SJSA1 (cell line): ENCODE measurements around the gene BARX2. TPM values are rescaled to one million over a fixed set of nuclear protein-coding genes. Genes with fewer than 3 reads are reported as not detected.
"Not testable (repeated sequence)": the region's sequence is repeated elsewhere in the genome, so short reads cannot be mapped to it uniquely, and the experiment has no call there.

Experiments used
- DNase-seq, 2 experiments: peaks; one replicate each; pipeline ENCODE4 v3.0.0-alpha.2; 2015 to 2020; ENCODE audit warnings: low spot score in 2 of 2, low read depth in 1 of 2
- H3K27ac ChIP-seq: fragments of 250-450 bp; sonication (Bioruptor Pico); 2 replicates; pipeline ENCODE4 v1.5.1; 2020; ENCODE audit warnings: mild to moderate bottlenecking, moderate library complexity
- H3K27me3 ChIP-seq: fragments of 250-450 bp; sonication (Bioruptor Pico); replicated peaks from 2 replicates; pipeline ENCODE4 v1.5.1; 2020; ENCODE audit warnings: mild to moderate bottlenecking, moderate library complexity
- H3K36me3 ChIP-seq: fragments of 250-450 bp; sonication (Bioruptor Pico); 2 replicates; pipeline ENCODE4 v1.5.1; 2020; ENCODE audit warnings: mild to moderate bottlenecking
- H3K4me1 ChIP-seq: fragments of 250-450 bp; sonication (Bioruptor Pico); replicated peaks from 2 replicates; pipeline ENCODE4 v1.6.1; 2021; ENCODE audit warnings: mild to moderate bottlenecking
- H3K4me3 ChIP-seq: fragments of 250-450 bp; sonication (Bioruptor Pico); 2 replicates; pipeline ENCODE4 v1.5.1; 2020; ENCODE audit warnings: mild to moderate bottlenecking
- H3K9me3 ChIP-seq: fragments of 250-450 bp; sonication (Bioruptor Pico); replicated peaks from 2 replicates; pipeline ENCODE4 v1.5.1; 2020; ENCODE audit warnings: mild to moderate bottlenecking
- total RNA-seq: library from RNA; depleted of rRNA; stranded (reverse); fragments of >200 nt; shearing (Covaris generic); gene quantifications from 2 replicates; pipeline ENCODE4 v1.2.3, GENCODE V29; 2014; rRNA removed

Gene BARX2, protein sequence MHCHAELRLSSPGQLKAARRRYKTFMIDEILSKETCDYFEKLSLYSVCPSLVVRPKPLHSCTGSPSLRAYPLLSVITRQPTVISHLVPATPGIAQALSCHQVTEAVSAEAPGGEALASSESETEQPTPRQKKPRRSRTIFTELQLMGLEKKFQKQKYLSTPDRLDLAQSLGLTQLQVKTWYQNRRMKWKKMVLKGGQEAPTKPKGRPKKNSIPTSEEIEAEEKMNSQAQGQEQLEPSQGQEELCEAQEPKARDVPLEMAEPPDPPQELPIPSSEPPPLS
- not detected in 2 replicates for total RNA-seq

DNA sequence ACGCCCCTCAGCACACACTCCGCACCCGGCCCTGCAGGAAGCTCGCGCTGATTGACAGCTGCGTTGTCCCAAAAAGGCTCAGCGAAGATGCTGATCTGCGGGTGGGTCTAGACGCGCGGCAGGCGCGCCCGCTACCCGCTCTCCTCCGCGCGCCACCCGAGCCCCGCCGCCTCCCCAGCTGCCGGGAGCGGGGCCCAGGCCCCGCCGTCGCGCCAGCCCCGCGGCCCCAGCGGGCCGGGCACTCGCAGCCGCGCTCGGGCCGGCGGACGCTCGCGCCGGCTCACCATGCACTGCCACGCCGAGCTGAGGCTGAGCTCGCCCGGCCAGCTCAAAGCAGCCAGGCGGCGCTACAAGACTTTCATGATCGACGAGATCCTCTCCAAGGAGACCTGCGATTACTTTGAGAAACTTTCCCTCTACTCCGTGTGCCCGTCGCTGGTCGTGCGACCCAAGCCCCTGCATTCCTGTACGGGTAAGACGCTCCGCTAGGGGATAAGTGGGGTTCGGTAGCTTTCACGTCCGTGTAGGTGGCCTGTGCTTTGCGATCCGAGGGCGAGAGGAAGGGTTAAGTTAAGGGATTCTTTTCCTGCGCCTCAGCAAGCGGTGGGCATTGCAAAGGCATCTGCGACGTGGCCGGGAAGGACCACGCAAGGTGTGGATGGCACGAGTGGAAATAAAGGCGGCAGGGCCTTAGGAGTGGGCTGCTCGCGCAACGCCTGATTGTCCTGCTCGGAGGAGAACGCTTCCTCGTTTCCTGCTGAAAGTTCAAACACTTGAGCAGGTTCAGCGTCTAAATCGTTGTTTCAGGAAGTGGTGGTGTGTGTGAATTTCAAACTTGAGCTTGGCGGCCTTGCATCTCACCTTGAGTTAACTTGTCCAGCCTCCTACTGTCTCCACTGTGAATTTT lies at the start of gene BARX2:
Gene BARX2, plus strand, starts transcription at position 98 of the 907 bp plus-strand sequence. Its CDS starts 188 bp downstream, at position 286.
- peaks cover 32% of the 10 kb centered on the region for H3K27me3 ChIP-seq
- no peaks in the 10 kb centered on the region for H3K36me3 ChIP-seq
- no peak within 1 kb of the TSS for H3K27ac ChIP-seq
- H3K4me3 ChIP-seq, result no peak within 1 kb of the TSS
- DNase-seq, result no peak
- no peaks in the 10 kb centered on the region for H3K4me1 ChIP-seq
- H3K9me3 ChIP-seq, result no peaks in the 10 kb centered on the region

DNA sequence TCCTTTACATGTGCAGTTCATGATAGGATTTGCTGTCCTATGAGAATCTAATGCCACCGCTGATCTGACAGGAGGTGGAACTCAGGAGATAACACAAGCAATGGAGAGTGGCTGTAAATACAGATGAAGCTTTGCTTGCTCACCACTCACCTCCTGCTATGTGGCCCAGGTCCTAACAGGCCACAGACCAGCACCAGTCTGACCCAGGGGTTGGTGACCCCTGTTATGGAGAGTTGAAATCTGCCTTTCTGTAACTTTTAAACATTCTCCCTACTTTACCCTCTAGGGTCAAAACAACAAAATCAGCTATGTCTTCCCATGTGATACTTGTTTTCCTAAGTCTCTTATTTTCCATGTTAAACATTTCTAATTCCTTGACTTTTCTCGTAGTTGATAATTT lies 48.7 kb upstream of the BARX2 start:
- Histone ChIP-seq H3K27me3 (no peaks in the 10 kb centered on the region), H3K36me3 (no peaks in the 10 kb centered on the region), H3K27ac (no peak overlapping the region), H3K9me3 (no peaks in the 10 kb centered on the region), H3K4me3 (no peak overlapping the region), H3K4me1 (no peaks in the 10 kb centered on the region)
- DNase-seq, result no peak

DNA sequence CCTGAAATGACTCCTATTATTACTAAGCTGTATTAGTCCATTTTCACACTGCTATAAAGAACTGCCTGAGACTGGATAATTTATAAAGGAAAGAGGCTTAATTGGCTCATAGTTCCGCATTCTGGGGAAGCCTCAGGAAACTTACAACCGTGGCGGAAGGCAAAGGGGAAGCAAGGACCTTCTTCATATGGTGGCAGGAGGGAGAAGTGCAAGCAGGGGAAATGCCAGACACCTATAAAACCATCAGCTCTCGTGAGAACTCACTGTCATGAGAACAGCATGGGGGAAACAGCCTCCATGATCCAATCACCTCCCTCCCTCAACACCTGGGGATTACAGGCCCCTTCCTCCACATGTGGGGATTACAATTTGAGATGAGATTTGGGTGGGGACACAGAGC lies 47.9 kb upstream of the BARX2 start:
- not testable (repeated sequence) for H3K27ac ChIP-seq, H3K36me3 ChIP-seq, H3K27me3 ChIP-seq, H3K4me3 ChIP-seq, DNase-seq, H3K9me3 ChIP-seq, H3K4me1 ChIP-seq

DNA sequence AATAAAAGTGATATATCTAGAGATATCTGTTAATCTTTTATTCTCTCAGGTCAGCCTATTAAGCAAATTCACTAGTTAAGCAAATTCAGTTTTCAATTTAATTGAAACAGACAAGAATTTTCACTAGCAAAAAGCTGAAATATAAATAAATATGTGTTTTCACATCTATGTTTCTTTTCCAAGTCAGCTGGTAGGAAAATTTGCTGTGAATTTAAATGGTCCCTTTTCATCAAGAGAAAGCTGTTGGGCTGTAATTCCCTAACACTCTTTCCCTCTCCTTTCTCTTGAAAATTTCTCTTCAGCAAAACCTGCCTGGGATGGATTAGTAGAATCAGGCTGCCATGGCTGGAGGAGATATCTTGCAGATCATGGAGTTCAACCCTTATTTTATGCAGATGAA lies 46.9 kb upstream of the BARX2 start:
- Histone ChIP-seq H3K4me3 (no peak overlapping the region), H3K4me1 (no peaks in the 10 kb centered on the region), H3K36me3 (no peaks in the 10 kb centered on the region), H3K27me3 (no peaks in the 10 kb centered on the region), H3K27ac (no peak overlapping the region), H3K9me3 (no peaks in the 10 kb centered on the region)
- DNase-seq, result no peak

DNA sequence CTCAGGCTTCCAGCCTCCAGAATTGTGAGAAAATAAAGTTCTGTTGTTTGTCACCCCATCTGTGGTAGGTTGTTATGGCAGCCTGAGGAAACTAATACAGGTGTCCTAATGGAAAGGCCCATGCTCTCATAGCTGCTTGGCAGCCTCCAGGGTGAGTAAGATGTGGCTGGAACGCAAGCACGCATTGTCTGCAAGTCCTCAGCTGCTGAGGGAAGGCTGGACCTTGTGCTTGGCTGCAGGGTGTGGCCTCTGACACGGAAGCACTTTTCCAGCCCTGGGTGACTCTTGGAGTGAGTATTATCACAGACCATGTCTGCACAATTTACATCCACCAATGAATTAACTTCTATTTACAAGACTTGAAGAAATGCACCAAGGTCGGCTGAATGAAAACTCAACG lies 44.4 kb upstream of the BARX2 start:
- Histone ChIP-seq H3K4me1 (no peaks in the 10 kb centered on the region), H3K9me3 (no peaks in the 10 kb centered on the region), H3K27ac (no peak overlapping the region), H3K27me3 (no peaks in the 10 kb centered on the region), H3K36me3 (no peaks in the 10 kb centered on the region), H3K4me3 (no peak overlapping the region)
- no peak for DNase-seq

DNA sequence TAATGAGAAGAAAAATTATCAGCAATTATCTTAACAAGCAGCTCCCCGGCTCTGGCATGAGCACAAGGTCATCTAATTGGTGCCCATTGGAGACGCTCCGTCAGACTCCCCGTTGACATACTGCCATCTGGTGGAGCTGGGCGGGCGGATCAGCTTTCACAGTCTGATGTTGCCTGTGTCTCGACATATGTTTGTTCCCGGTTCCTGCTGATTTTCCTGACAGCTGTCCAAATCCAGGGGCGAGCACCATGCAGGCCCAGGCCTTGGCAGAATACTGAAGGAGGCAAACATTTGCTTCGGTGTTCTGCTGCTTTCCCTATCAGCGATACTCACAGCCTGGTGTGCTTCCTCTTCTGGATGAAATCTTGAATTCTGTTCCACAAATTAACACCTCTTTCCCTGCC lies 43.8 kb upstream of the BARX2 start:
- DNase-seq, result peak; percentile 30 to 57
- H3K36me3 ChIP-seq, result no peaks in the 10 kb centered on the region
- H3K27ac ChIP-seq, result no peak overlapping the region
- H3K4me1 ChIP-seq, result no peaks in the 10 kb centered on the region
- no peaks in the 10 kb centered on the region for H3K9me3 ChIP-seq
- H3K27me3 ChIP-seq, result no peaks in the 10 kb centered on the region
- no peak overlapping the region for H3K4me3 ChIP-seq

DNA sequence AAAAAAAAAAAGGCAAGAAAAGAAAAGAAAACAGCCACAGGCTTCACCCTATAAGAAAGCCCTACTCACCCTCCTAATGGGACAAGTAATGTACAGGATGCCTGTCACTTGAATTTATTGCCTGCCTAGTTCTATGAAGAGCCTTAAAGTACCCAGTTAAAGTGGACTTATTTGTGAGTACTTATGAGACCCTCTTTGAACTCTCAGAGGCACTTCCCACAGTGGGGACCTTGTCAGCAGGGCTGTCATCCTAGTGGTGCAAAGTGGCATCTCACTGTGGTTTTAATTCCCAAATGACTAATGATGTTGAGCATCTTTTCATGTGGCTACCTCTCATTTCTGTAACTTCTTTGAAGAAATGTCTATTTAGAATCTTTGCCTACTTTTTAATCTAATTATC lies 41.8 kb upstream of the BARX2 start:
- H3K27ac ChIP-seq, result no peak overlapping the region
- H3K27me3 ChIP-seq, result no peaks in the 10 kb centered on the region
- no peaks in the 10 kb centered on the region for H3K36me3 ChIP-seq
- H3K9me3 ChIP-seq, result no peaks in the 10 kb centered on the region
- DNase-seq, result no peak
- H3K4me1 ChIP-seq, result no peaks in the 10 kb centered on the region
- no peak overlapping the region for H3K4me3 ChIP-seq

DNA sequence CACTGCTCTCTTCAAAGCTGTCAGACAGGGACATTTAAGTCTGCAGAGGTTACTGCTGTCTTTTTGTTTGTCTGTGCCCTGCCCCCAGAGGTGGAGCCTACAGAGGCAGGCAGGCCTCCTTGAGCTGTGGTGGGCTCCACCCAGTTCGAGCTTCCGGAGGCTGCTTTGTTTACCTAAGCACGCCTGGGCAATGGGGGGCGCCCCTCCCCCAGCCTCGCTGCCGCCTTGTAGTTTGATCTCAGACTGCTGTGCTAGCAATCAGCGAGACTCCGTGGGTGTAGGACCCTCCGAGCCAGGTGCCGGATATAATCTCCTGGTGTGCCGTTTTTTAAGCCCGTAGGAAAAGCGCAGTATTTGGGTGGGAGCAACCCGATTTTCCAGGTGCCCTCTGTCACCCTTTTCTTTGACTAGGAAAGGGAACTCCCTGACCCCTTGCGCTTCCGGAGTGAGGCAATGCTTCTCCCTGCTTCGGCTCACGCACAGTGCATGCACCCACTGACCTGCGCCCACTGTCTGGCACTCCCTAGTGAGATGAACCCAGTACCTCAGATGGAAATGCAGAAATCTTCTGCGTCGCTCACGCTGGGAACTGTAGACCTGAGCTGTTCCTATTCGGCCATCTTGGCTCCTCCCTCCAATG lies 31.2 kb upstream of the BARX2 start:
- not testable (repeated sequence) for DNase-seq, H3K9me3 ChIP-seq, H3K27ac ChIP-seq, H3K4me1 ChIP-seq, H3K36me3 ChIP-seq, H3K27me3 ChIP-seq, H3K4me3 ChIP-seq

DNA sequence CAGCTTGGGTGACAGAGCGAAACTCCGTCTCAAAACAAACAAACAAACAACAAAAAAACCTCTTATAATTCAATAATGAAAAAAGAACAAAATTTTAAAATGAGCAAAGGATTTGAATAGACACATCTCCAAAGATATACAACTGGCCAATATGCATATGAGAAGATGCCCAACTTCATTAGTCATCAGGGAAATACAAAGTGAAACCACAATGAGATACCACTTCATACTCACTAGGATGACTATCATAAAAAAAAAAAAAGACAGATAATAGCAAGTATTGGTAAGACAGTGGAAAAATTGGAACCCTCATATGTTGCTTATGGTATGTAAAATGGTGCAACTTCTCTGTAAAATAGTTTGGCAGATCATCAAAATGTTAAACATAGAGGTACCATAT lies 28.7 kb upstream of the BARX2 start:
- no peaks in the 10 kb centered on the region for H3K36me3 ChIP-seq
- H3K4me3 ChIP-seq, result no peak overlapping the region
- DNase-seq, result no peak
- H3K9me3 ChIP-seq, result no peaks in the 10 kb centered on the region
- H3K27ac ChIP-seq, result no peak overlapping the region
- no peaks in the 10 kb centered on the region for H3K4me1 ChIP-seq
- H3K27me3 ChIP-seq, result no peaks in the 10 kb centered on the region

DNA sequence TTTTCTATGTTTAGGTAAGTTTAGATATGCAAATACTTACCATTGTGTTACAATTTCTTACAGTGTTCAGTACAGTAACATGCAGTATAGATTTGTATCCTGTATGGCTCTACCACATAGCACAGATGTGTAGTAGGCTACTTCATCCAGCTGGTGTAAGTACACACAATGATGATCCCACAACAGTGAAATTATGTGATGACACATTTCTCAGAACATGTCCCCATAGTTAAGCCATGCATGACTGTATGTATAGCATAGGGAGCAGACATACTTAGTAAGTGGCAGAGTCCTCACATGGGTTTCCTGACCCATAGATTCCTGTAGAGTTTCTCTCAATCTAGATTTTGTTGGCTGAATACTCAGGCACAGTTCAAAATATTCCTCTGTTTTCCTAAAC lies 26.8 kb upstream of the BARX2 start:
- no peaks in the 10 kb centered on the region for H3K27me3 ChIP-seq
- H3K27ac ChIP-seq, result no peak overlapping the region
- H3K9me3 ChIP-seq, result no peaks in the 10 kb centered on the region
- no peak for DNase-seq
- no peak overlapping the region for H3K4me3 ChIP-seq
- H3K4me1 ChIP-seq, result no peaks in the 10 kb centered on the region
- no peaks in the 10 kb centered on the region for H3K36me3 ChIP-seq

DNA sequence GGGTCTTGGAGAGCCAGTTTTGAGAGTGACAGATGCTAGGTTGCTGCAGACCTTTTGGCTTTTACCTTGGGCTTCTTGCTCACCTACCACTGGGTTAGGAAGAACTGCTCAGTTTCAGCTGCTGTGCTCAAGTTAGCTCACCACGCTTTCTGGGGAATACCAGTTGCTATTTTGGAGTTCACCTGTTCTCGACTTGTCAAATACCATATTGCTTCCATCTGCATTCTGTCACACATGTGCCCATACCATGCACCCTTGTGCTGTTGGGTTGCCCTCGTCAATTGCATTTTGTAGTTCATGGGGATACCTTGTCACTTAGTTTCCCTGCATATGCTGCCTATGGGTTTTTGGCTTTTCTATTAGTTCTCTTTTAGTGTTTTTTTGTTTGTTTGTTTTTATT lies 23.0 kb upstream of the BARX2 start:
- DNase-seq, result no peak
- no peaks in the 10 kb centered on the region for H3K27me3 ChIP-seq
- no peaks in the 10 kb centered on the region for H3K4me1 ChIP-seq
- H3K27ac ChIP-seq, result no peak overlapping the region
- no peak overlapping the region for H3K4me3 ChIP-seq
- H3K9me3 ChIP-seq, result no peaks in the 10 kb centered on the region
- H3K36me3 ChIP-seq, result no peaks in the 10 kb centered on the region

DNA sequence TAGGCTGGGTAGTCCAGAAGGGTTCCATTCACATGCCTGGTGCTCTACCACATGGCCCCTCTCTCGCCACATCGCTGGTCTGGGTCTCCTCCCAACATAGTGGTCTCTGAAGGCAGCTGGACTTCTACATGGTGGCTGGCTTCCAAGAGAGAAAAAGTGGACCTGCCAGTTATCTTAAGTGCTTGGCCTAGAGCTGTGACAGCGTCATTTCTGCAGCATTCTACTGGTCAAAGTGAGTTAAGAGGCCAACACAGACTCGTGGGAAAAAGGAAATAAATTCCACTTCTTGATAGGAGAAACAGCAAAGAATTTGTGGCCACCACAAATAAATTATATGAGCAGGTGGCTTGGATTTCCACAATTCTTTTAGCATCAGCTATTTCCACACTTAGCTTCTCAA lies 21.0 kb upstream of the BARX2 start:
- Histone ChIP-seq H3K27me3 (no peaks in the 10 kb centered on the region), H3K4me3 (no peak overlapping the region), H3K36me3 (no peaks in the 10 kb centered on the region), H3K4me1 (no peaks in the 10 kb centered on the region), H3K27ac (no peak overlapping the region), H3K9me3 (no peaks in the 10 kb centered on the region)
- DNase-seq, result no peak

DNA sequence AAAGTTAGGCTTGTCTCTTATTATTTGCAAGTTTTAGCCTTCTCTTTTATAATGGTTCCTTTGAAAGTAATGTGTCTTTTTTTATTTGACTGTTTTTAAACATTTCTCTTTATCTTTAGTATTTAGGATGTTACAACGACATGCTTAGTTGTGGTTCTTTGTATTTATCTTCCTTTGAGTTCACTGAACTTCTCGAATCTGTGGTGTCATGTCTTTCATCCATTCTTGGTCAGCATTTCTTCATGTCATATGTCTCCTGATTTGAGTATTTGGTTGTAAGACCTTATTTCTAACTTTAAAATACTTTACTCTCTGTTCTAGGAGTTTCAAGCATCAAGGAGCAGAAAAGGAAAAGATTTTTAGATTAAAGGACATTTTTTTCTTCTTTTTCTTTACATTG lies 15.9 kb upstream of the BARX2 start:
- Histone ChIP-seq H3K27ac (no peak overlapping the region), H3K9me3 (no peaks in the 10 kb centered on the region), H3K4me1 (no peaks in the 10 kb centered on the region), H3K27me3 (0 out of 2 replicates have a peak, but pooled peaks cover 4% of the 10 kb centered on the region), H3K36me3 (no peaks in the 10 kb centered on the region), H3K4me3 (no peak overlapping the region)
- no peak for DNase-seq

DNA sequence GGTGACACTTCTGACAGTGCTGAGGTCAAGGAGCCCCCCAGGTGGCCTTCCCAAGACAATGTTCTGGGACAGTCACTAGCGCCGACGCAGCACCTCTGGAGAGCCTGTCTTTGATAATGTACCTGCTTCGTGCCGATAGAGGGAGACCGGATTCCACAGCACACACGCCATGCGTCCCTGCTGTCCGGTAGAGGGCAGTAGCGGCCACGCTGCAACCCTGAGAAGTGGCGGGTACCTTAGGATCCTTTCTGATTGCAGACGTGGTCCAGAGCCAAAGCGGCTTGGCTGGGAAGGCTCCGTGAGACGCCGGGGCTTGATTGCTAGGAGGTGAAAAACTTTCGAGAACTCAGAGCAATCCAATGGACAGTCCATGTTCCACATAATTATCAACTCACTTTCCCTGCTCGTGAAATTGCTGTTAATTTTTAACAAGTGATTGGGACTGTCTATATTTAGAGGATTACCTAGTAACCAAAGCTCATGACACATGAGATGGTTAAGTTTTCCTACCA lies 11.4 kb upstream of the BARX2 start:
- Histone ChIP-seq H3K9me3 (no peaks in the 10 kb centered on the region), H3K27ac (no peak overlapping the region), H3K36me3 (no peaks in the 10 kb centered on the region), H3K4me1 (no peaks in the 10 kb centered on the region), H3K4me3 (no peak overlapping the region), H3K27me3 (0 out of 2 replicates have a peak, but pooled peaks cover 8% of the 10 kb centered on the region)
- peak; percentile 23 to 62 for DNase-seq
